ENCODE data around the gene CFAP161.

CFAP161 gene

DNA sequence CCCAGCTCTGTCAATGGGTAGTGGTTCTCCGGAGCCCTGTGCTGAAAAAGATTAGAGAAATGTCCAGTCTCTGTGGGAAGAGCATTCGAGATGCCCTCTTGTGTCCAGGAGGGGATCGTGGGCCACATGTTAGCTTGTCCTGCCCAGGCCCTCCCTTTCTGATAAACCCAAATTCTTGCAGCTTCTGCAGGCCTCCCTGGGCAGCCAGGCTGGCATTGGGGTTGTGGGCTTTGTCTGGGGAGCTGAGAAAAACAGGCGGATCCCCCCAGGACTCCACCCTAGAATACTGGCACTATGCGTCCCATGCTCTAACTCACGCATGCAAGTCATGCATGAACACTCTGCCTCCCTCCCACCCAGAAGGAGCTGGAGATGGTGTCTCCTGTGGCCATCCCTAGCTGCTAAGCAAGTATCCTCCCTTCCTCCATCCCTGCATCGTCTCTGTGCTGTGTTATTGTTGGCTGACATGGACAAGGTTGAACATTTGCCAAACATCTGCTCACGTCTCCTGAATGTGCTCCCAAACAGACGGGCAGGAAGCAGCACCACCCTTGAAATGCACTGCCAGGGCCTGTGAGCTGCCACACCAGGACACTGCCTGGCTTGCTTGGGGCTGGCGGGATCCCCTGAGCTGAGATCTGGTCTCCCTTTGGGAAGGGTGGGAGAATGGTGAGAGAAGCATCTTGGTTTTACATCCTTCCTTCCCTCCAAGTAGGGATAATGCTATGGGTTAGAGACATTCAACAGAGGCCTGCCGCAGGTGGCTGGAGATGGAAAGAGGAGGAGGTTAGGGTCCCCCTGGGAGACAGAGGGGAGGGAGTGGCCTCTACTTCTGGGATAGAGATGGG, 26.5 kb downstream of the CFAP161 start:
- Mint-ChIP-seq H3K27ac (no peak overlapping the region), H3K9me3 (no peaks in the 10 kb centered on the region), H3K36me3 (no peaks in the 10 kb centered on the region), H3K27me3 (peaks cover 25% of the 10 kb centered on the region), H3K4me3 (no peak overlapping the region), H3K4me1 (peaks cover 19% of the 10 kb centered on the region)
- no peak for ATAC-seq

DNA sequence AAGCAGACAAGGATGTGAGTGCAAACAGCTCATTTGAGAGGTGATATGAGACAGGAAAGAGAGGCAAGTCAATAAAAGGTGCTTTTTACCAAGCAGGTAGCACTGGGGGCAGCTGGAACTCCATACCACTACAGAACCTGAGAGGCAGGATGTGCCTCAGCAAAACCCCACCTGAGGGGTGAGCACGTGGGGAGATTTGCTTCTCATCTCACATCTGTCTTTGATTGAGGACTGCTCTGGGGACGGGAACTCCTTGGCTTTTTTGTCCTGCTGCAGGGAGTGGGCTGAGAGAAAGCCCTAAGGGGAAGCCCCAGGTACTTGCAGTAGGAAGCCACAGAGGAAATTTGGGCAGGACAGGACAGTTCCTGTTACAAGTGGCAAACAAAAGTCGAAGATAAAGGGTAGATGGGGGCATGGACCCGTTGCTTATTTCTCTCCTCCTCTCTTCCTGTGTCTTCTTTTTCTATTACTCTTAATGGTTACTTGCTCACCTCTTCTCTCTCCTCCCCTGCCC, 27.1 kb downstream of the CFAP161 start:
- no peak overlapping the region for H3K4me3 Mint-ChIP-seq
- H3K27ac Mint-ChIP-seq: no peak overlapping the region
- peaks cover 25% of the 10 kb centered on the region for H3K27me3 Mint-ChIP-seq
- no peaks in the 10 kb centered on the region for H3K36me3 Mint-ChIP-seq
- H3K9me3 Mint-ChIP-seq: no peaks in the 10 kb centered on the region
- H3K4me1 Mint-ChIP-seq: peaks cover 19% of the 10 kb centered on the region
- peak; percentile 42 for ATAC-seq

DNA sequence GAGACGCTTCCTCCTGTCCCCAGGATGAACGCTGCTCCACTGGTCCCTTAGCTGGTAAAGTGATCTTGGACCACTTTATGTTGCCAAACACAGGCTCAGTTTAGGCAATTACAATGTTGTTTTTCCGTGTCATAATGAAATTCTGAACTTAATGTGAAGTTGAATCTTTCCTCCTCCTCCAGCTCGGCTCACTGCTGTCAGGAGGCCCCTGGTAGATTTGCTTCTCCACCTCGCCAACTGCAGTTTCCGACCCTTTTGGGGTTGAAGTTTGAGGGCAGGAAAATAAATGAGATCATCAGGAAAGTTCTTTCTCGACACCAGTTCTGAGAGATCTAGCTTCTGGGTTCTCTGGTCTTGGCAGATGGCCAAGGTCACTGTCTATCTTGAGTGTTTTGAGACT, 27.8 kb downstream of the CFAP161 start:
- no peak for ATAC-seq
- Mint-ChIP-seq H3K36me3 (no peaks in the 10 kb centered on the region), H3K4me1 (peaks cover 19% of the 10 kb centered on the region), H3K4me3 (no peak overlapping the region), H3K27me3 (peaks cover 25% of the 10 kb centered on the region), H3K27ac (no peak overlapping the region), H3K9me3 (no peaks in the 10 kb centered on the region)

DNA sequence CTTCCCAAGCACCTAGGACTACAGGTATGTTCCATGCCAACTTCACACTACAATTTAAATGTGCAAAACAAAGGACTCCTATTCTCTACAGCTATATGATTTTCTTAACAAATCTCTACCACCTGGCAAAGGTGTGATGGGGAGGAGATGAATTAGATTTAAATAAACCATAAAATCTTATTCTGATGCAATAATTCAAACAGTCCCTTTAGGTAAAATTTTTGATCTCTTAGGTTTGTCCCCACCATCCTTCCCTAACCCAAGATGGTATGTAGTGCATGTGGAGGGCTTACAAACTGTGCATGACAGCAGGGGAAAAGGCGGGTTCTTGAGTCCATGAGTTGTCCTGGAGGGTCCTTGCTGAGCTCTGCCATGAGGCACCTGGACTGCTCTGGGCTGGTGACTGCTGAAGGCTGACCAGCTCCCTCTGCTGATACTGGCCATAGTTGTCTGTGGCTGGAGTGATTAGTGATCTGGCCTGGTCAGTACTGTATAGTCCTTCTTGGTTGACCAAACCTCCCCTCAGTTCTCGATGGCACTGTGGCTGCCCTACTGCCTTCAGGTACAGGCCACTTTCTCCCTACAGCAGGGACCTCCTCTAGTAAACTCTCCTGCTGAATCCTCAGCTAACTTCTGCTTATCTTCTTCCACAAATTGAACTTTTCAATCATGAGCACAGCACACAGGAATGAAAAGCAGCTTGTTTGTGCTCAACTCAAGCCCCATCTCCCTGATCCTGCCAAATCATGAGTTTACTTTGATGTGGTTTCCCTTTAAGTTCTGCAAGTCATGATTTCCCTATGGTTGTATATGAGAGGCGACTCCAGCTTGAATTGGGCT, 30.1 kb downstream of the CFAP161 start:
- no peak overlapping the region for H3K4me3 Mint-ChIP-seq
- no peaks in the 10 kb centered on the region for H3K36me3 Mint-ChIP-seq
- no peaks in the 10 kb centered on the region for H3K9me3 Mint-ChIP-seq
- no peak for ATAC-seq
- peaks cover 19% of the 10 kb centered on the region for H3K4me1 Mint-ChIP-seq
- H3K27me3 Mint-ChIP-seq: peaks cover 33% of the 10 kb centered on the region
- no peak overlapping the region for H3K27ac Mint-ChIP-seq

DNA sequence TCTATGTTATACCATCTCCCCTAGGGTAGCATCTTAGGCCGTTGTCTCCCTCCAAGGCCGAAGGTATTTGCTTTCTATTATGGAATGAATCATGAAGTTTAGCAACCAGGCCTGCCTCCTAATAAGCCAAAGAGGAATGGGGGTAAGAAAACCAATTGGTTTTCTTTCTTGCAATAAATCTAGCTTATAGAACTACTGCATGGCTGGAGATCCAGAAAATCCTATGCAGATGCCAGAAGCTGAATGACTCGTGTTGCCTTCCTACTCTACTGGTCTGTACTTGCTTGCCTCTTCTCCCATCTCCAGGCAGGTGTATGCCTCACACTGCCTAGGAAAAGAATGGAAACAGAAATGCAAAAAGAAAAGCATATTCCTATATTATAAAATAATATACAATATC, 31.5 kb downstream of the CFAP161 start:
- H3K9me3 Mint-ChIP-seq: no peaks in the 10 kb centered on the region
- H3K36me3 Mint-ChIP-seq: no peaks in the 10 kb centered on the region
- peaks cover 19% of the 10 kb centered on the region for H3K4me1 Mint-ChIP-seq
- ATAC-seq: no peak
- peaks cover 32% of the 10 kb centered on the region for H3K27me3 Mint-ChIP-seq
- H3K4me3 Mint-ChIP-seq: no peak overlapping the region
- no peak overlapping the region for H3K27ac Mint-ChIP-seq

DNA sequence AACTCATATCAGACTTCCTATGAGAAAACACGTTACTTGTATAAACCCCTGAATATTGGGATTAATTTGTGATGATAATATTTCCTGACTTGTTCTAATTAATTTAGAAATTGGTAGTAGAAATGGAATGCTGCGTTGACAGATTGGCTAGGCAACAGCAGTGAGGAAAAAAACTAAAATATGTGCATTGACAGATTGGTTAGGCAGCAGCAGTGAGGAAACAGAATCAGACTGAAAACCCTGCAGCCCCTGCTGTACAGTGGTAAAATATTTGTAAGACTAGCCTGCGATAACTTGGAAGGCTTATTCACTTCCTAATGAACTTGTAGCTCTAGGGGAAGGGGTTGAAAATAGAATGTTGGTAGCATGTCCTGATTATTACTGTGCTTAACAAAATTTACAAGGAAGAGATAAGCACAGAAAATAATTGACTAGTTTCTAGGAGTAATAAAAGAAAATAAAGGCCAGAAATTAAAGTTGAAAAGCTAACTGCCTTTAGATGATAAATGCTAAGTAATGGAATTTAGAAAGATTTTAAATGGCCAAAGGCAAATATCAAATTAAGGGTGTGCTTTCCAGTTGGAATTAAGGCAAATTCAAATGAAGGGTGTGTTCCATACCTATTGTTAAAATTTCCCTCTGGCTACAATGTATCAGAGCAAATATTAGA, 32.7 kb downstream of the CFAP161 start:
- H3K36me3 Mint-ChIP-seq: no peaks in the 10 kb centered on the region
- peaks cover 8% of the 10 kb centered on the region for H3K4me1 Mint-ChIP-seq
- H3K4me3 Mint-ChIP-seq: no peak overlapping the region
- H3K9me3 Mint-ChIP-seq: no peaks in the 10 kb centered on the region
- no peak overlapping the region for H3K27ac Mint-ChIP-seq
- H3K27me3 Mint-ChIP-seq: peaks cover 20% of the 10 kb centered on the region
- no peak for ATAC-seq

DNA sequence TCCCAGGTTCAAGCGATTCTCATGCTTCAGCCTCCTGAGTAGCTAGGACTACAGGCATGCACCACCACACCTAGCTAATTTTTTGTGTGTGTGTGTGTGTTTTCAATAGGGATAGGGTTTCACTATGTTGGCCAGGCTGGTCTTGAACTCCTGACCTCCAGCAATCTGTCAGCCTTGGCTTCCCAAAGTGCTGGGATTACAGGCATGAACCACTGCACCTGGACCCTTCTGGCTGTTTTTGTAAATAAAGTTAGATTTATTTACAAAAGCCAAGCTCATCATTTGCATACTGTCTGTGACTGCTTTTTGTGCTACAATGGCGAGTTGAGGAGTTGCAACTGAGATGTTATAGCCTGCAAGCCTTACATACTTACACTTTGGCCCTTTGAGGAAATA, 34.1 kb downstream of the CFAP161 start:
- H3K4me1 Mint-ChIP-seq: no peaks in the 10 kb centered on the region
- H3K27ac Mint-ChIP-seq: no peak overlapping the region
- no peak for ATAC-seq
- no peak overlapping the region for H3K4me3 Mint-ChIP-seq
- peaks cover 8% of the 10 kb centered on the region for H3K27me3 Mint-ChIP-seq
- no peaks in the 10 kb centered on the region for H3K9me3 Mint-ChIP-seq
- H3K36me3 Mint-ChIP-seq: no peaks in the 10 kb centered on the region

DNA sequence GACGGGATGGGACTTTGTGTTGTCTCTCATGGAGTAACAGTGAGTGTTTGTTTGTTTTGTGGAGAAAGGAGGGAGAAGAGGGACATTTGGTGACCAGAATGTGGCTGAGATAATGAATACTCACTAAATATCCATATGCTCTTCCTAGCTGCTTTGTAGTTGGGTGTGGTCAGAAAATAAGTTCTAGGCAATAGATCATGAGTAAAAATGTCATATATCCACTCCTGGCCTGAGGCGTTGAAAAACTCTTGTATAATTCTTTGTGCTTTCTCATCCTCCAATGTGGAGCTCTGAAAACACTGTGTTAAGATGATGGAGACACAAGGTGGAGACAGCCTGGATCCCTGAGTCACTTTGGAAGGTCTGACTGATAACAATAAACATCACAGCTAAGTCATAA, 34.6 kb downstream of the CFAP161 start:
- Mint-ChIP-seq H3K27ac (no peak overlapping the region), H3K4me1 (no peaks in the 10 kb centered on the region), H3K36me3 (no peaks in the 10 kb centered on the region), H3K4me3 (no peak overlapping the region), H3K9me3 (no peaks in the 10 kb centered on the region), H3K27me3 (peaks cover 8% of the 10 kb centered on the region)
- no peak for ATAC-seq

DNA sequence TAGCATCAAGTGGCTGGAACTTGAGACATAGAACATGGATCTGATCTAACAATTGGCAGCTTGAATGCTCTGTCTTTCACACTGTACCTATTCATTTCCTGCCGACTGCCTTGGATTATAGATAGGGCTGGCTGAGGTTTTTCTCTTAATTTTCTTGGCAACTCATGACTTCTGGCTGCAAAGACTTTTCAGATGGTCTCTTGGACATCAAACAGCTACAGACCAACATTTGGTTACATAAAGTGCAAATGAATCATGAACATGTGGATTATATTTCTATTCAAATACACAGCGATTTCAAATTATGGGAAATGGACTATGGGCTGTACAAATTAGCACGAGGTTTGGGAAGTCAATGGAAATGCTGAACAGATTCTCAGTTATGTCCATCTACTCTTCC, 36.4 kb downstream of the CFAP161 start:
- Mint-ChIP-seq H3K4me1 (no peaks in the 10 kb centered on the region), H3K27ac (no peak overlapping the region), H3K27me3 (peaks cover 8% of the 10 kb centered on the region), H3K4me3 (no peak overlapping the region), H3K9me3 (no peaks in the 10 kb centered on the region), H3K36me3 (no peaks in the 10 kb centered on the region)
- ATAC-seq: no peak

DNA sequence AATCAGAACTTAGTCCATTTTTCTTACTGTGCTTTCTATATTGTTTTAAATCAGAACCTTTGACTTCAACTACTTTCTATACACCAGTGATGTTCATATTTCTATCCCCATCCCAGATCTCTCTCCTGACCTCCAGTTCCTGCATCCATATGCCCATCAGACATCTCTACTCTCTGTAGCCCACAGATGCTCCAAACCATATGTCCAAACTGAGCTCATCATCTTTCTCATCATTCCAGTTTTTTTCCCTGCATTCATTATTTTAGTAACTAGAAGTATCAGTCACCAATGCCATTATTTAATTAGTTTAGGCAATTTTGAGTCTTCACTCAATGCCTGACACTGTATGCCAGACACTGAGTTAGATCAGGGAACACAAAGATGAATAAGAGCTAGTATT, 37.2 kb downstream of the CFAP161 start:
- H3K36me3 Mint-ChIP-seq: no peaks in the 10 kb centered on the region
- H3K27ac Mint-ChIP-seq: no peak overlapping the region
- no peaks in the 10 kb centered on the region for H3K9me3 Mint-ChIP-seq
- no peak for ATAC-seq
- H3K4me3 Mint-ChIP-seq: no peak overlapping the region
- H3K4me1 Mint-ChIP-seq: no peaks in the 10 kb centered on the region
- H3K27me3 Mint-ChIP-seq: peaks cover 8% of the 10 kb centered on the region

DNA sequence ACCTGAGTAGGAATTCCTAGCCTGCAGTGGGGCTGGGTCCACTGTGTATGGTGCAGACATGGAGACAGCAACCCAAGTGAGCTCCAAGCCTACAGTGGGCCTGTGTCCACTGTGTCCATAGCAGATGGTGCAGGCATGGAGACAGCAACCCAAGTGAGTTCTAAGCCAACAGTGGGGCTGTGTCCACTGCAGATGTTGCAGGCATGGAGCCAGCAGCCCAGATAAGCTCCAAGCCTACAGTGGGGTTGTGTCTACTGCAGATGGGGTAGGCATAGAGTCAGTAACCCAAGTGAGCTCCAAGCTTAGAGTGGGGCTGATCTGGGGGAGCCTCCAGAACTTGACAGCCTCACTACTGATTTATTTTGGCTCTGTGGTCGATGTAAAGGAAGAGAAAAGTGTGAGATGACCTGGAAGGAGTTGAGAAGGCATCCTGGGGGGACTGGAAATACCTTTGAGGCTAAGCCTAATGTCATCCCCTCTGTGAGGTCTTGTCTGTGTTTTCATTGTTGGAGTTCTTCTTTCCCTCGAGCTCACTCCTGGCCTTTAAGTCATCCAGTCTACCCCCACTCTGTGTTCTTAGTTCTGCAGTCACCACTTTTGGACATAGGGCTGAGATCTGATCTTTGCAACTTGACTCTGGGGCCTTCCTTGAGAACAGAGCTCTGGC, 40.2 kb downstream of the CFAP161 start:
- Mint-ChIP-seq H3K36me3 (no peaks in the 10 kb centered on the region), H3K9me3 (no peaks in the 10 kb centered on the region), H3K27ac (no peak overlapping the region), H3K4me1 (no peaks in the 10 kb centered on the region), H3K27me3 (no peaks in the 10 kb centered on the region), H3K4me3 (no peak overlapping the region)
- ATAC-seq: no peak

DNA sequence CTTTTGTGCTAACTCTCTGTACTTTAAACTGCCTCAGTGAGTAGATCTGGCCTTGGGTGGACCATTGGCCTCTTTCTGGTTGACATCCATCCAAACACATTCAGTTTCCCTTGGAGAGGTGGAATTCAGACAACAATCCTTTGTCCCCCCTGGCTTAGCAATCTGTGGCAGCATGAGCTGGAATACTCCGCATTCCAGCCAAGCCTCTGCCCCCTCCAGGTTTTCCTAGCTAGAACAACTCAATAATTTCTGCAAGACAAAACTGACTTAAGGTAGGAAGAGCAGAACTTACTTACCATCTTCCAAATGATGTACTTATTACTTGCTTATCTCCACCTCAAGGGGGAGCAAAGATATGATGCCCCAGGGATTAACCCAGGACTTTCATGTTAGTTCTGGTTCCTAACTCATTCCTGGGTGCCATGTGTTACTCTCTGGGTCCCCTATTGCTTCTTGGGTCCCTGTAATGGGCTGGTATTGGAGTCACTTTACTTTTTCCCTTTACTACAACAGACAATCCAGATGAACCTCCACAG, 40.8 kb downstream of the CFAP161 start:
- Mint-ChIP-seq H3K4me1 (no peaks in the 10 kb centered on the region), H3K27me3 (no peaks in the 10 kb centered on the region), H3K9me3 (no peaks in the 10 kb centered on the region), H3K4me3 (no peak overlapping the region), H3K27ac (no peak overlapping the region), H3K36me3 (no peaks in the 10 kb centered on the region)
- ATAC-seq: no peak

DNA sequence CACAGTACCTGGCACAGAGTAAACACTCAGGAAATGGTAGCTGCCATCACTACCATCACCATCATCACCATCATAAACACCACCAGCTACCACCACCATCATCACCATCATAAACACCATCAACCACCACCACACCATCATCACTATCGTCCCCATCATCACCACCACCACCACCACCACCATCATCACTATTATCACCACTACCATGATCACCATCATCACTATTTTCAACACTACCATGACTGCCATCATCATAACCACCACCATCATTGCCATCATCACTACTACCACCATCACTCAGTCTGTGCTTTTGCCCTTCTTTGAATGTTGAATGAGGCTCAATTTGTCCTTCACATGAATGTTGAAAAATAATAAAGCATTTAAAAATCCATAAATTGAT, 41.4 kb downstream of the CFAP161 start:
- no peak overlapping the region for H3K27ac Mint-ChIP-seq
- ATAC-seq: no peak
- H3K4me3 Mint-ChIP-seq: no peak overlapping the region
- no peaks in the 10 kb centered on the region for H3K36me3 Mint-ChIP-seq
- H3K4me1 Mint-ChIP-seq: no peaks in the 10 kb centered on the region
- no peaks in the 10 kb centered on the region for H3K9me3 Mint-ChIP-seq
- H3K27me3 Mint-ChIP-seq: no peaks in the 10 kb centered on the region

DNA sequence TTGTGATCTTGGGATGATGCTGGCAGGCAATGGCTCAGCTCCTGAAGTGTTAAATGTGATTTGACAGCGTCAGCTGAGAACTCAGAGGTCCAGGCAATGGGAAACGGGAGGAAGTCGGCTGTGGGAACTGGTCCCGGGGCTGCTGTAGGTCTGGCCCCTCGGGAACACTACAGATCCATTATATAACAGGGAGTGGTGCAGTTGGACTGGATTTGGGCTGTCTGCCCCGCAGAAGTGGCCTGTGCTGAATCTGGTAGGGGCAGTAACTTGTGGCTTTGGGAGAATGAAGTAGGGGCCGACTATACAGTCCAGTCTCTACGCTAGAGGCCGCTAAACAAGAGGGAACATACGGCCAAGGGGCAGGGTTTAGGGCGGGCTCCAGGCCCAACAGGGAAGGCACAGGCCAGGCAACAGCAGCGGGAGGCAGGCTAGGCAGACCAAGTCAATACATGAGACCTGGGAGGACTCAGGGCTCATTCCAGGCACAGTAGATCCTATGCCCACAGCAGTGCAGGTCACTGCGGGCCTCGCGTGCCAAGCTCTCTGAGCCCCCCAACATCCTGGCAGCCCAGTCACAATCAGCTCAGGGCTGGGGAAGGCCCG, 42.3 kb downstream of the CFAP161 start:
- no peak for ATAC-seq
- Mint-ChIP-seq H3K27me3 (peaks cover 7% of the 10 kb centered on the region), H3K9me3 (no peaks in the 10 kb centered on the region), H3K4me3 (no peak overlapping the region), H3K27ac (no peak overlapping the region), H3K36me3 (no peaks in the 10 kb centered on the region), H3K4me1 (no peaks in the 10 kb centered on the region)

All from stimulated activated memory B cell treated with anti-CD40 and anti-IgM and Interleukin-4, amounts not matched to agents 10 μg/mL and 1 μg/mL and 100 μg/mL, for 72 hours (primary cell).